Peyer's patch (tissue), 4 donors: Measurements from ENCODE around the gene RABGAP1. TPM values are rescaled to one million over a fixed set of nuclear protein-coding genes. Genes with fewer than 3 reads are reported as not detected.

ENCODE experiments used
- DNase-seq, 3 donors: peaks; one replicate each; pipeline ENCODE4 v3.0.0-alpha.2; 2017 to 2019
- H3K27ac ChIP-seq, 4 donors: fragments of 200-600 bp; sonication (generic); one replicate each; pipeline ENCODE4 v1.5.1; 2016 to 2019
- H3K27me3 ChIP-seq, 2 donors: fragments of 200-600 bp; sonication (generic); one replicate each; pipeline ENCODE4 v1.5.1; 2019
- H3K36me3 ChIP-seq, 3 donors: fragments of 200-600 bp; sonication (generic); one replicate each; pipeline ENCODE4 v1.5.1; 2016 to 2019
- H3K4me1 ChIP-seq, 4 donors: fragments of 200-600 bp; sonication (generic); one replicate each; pipeline ENCODE4 v1.5.1; 2016 to 2019
- H3K4me3 ChIP-seq, 4 donors: fragments of 200-600 bp; sonication (generic); 1 replicate in 3 of 4; 2 replicates in 1 of 4; pipeline ENCODE4 v1.5.1; 2016 to 2019; ENCODE audit warnings: mild to moderate bottlenecking in 1 of 4
- H3K9me3 ChIP-seq, 4 donors: fragments of 200-600 bp; sonication (generic); one replicate each; pipeline ENCODE4 v1.5.1; 2016 to 2019; ENCODE audit warnings: mild to moderate bottlenecking in 1 of 4
- CTCF ChIP-seq, 6 experiments: fragments of 450-650 bp in 4 of 6; fragments of 200-600 bp in 2 of 6; sonication (generic) in 1 of 6; IDR thresholded peaks; one replicate each; pipeline ENCODE4 v1.5.1; 2017 to 2019; ENCODE audit warnings: antibody characterized with exemption in 6 of 6, mild to moderate bottlenecking in 3 of 6, moderate library complexity in 1 of 6
- POLR2A ChIP-seq, 2 donors: fragments of 450-650 bp; IDR thresholded peaks; one replicate each; pipeline ENCODE4 v1.5.1; 2017; ENCODE audit warnings: antibody characterized with exemption in 2 of 2, mild to moderate bottlenecking in 2 of 2, moderate library complexity in 2 of 2
- total RNA-seq, 4 donors: library from RNA; depleted of rRNA; stranded (reverse); fragments of >200 nt; gene quantifications; one replicate each; pipeline ENCODE4 v1.1.0, GENCODE V29; 2016

Gene RABGAP1
- total RNA-seq, 4 donors from 2014 or later = 45.0 to 92.4 (median 49.7) TPM

- TF ChIP-seq CTCF (IDR thresholded peaks at IDR 0.05) = no peak
- no peak for TF ChIP-seq POLR2A (IDR thresholded peaks at IDR 0.05)
- Histone ChIP-seq H3K27me3 (no peaks in the 10 kb centered on the region), H3K9me3 (no peaks in the 10 kb centered on the region), H3K27ac (no peak overlapping the region), H3K36me3 (no peaks in the 10 kb centered on the region), H3K4me1 (no peaks in the 10 kb centered on the region), H3K4me3 (no peak overlapping the region)
- DNase-seq = no peak
Measured at GRCh38 chr9:123041489-123041888, 100.7 kb downstream of the RABGAP1 start.

GRCh38 chr9:123043081-123043939, 102.5 kb downstream of the RABGAP1 start:
- no peaks in the 10 kb centered on the region for H3K27me3 ChIP-seq
- no peak overlapping the region for H3K4me3 ChIP-seq
- H3K36me3 ChIP-seq = no peaks in the 10 kb centered on the region
- H3K4me1 ChIP-seq = no peaks in the 10 kb centered on the region
- DNase-seq = no peak
- H3K27ac ChIP-seq = no peak overlapping the region
- H3K9me3 ChIP-seq = no peaks in the 10 kb centered on the region
- TF ChIP-seq CTCF (IDR thresholded peaks at IDR 0.05) (no peak), POLR2A (IDR thresholded peaks at IDR 0.05) (no peak)

GRCh38 chr9:123044586-123044985, 103.8 kb downstream of the RABGAP1 start:
- DNase-seq = no peak
- peaks cover 0 to 7% (median 0%) of the 10 kb centered on the region in 4 donors for H3K4me1 ChIP-seq
- no peaks in the 10 kb centered on the region for H3K9me3 ChIP-seq
- no peaks in the 10 kb centered on the region for H3K36me3 ChIP-seq
- no peaks in the 10 kb centered on the region for H3K27me3 ChIP-seq
- no peak overlapping the region for H3K27ac ChIP-seq
- H3K4me3 ChIP-seq = no peak overlapping the region
- TF ChIP-seq CTCF (IDR thresholded peaks at IDR 0.05) (no peak), POLR2A (IDR thresholded peaks at IDR 0.05) (no peak)

GRCh38 chr9:123046406-123047195, 105.8 kb downstream of the RABGAP1 start:
- H3K27ac ChIP-seq = peak overlapping the region in 2 of 4 donors; percentile 2 to 45
- peaks cover 0 to 16% (median 3%) of the 10 kb centered on the region in 4 donors for H3K4me1 ChIP-seq
- no peak for DNase-seq
- no peaks in the 10 kb centered on the region for H3K27me3 ChIP-seq
- H3K36me3 ChIP-seq = no peaks in the 10 kb centered on the region
- no peaks in the 10 kb centered on the region for H3K9me3 ChIP-seq
- TF ChIP-seq CTCF (IDR thresholded peaks at IDR 0.05) = no peak
- TF ChIP-seq POLR2A (IDR thresholded peaks at IDR 0.05) = no peak
- no peak overlapping the region for H3K4me3 ChIP-seq

GRCh38 chr9:123048748-123049147, 107.9 kb downstream of the RABGAP1 start:
- H3K36me3 ChIP-seq = no peaks in the 10 kb centered on the region
- H3K4me1 ChIP-seq = peaks cover 0 to 16% (median 3%) of the 10 kb centered on the region in 4 donors
- TF ChIP-seq CTCF (IDR thresholded peaks at IDR 0.05) (no peak), POLR2A (IDR thresholded peaks at IDR 0.05) (no peak)
- no peak overlapping the region for H3K4me3 ChIP-seq
- peak overlapping the region in 3 of 4 donors; percentile 15 to 60 (median 36) for H3K27ac ChIP-seq
- H3K27me3 ChIP-seq = no peaks in the 10 kb centered on the region
- no peak for DNase-seq
- no peaks in the 10 kb centered on the region for H3K9me3 ChIP-seq
